Stimulated activated CD4-positive, alpha-beta T cell treated with anti-CD3 and anti-CD28 coated beads, Interleukin-1b, Interleukin-23, amount 100 ng/mL, for 4 hours (primary cell): ENCODE measurements around the gene FNIP1.
"Not testable (repeated sequence)": the region's sequence is repeated elsewhere in the genome, so short reads cannot be mapped to it uniquely, and the experiment has no call there.

Source experiments
- DNase-seq, 2 donors: peaks; one replicate each; pipeline ENCODE4 v3.0.0-alpha.2; 2020; ENCODE audit warnings: low read depth in 2 of 2

FNIP1 gene

DNA sequence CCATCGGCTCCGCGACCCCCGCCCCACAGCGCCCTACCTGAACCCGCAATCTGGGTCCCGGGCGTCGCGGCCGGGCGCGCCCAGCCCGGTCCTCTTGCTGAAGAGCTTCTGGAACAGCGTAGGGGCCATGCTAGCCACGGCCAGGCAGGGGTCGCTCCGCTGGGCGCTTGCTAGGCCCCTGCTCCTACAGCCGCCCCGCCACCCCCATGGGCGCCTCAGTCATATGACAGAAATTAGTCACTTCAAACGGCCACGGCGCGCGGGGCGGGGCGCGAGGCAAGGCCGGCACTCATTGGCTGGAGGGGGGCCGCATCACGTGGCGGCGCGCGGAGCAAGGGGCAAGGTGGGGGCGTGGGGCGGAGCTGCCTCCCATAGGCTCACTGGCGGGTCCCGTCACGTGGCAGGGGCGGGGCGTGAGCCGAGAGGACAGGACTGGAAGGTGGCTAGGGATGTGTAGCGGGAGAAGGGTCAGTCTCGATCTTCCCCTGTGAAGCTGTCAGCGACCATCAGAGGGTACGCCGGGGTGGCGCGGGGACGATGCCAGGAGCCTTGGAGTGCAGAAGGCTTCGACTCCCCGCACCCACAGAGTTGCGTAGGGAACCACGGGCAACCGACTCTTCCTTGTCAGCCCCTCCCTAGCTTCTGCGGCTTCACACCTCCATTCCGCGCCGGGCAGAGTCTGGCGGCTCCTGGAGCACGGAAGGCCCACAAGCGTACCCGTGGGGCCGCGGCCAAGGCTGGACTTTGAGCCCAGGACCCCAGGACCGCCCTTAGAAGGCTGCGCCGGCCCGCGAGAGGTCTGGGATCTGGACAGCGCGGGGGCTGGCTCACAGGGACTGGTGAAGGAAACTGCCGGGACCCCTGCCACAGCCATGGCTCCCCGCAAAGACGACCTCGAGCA, at the start of gene FNIP1:
Gene FNIP1, minus strand, starts transcription at position 225 of the 901 bp plus-strand sequence. Its CDS starts 96 bp downstream, at position 129.
- peak; percentile 97 to 99 for DNase-seq

DNA sequence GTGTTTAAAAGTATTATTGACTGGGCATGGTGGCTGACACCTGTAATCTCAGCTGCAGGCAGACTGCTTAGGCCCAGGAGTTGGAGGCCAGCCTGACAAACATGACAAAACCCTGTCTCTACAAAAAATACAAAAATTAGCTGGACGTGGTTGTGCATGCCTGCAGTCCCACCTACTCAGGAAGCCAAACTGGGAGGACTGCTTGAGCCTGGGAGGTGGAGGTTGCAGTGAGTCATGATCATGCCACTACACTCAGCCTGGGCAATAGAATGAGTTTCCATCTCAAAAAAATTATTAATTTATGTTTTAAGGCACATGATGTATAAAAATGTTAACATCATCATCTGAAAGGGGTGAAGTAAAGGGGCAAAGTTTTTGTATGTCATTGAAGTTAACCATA, 49.7 kb upstream of the FNIP1 start:
- DNase-seq = no peak

DNA sequence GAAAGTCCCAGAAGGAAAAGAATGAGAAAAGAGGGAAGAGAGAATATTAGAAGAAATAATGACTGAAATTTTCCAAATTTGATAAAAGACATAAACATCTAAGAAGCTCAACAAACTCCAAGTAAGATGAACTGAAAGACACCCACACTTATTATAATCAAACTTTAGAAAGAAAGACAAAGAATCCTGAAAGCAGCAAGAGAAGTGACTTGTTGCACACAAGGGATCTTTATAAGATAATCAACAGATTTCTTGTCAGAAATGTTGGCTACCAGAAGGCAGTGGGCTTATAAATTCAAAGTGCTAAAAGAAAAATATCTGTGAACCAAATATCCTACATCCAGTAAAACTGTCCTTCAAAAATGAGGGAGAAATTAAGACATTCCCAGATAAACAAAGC, 49.0 kb upstream of the FNIP1 start:
- DNase-seq = no peak

DNA sequence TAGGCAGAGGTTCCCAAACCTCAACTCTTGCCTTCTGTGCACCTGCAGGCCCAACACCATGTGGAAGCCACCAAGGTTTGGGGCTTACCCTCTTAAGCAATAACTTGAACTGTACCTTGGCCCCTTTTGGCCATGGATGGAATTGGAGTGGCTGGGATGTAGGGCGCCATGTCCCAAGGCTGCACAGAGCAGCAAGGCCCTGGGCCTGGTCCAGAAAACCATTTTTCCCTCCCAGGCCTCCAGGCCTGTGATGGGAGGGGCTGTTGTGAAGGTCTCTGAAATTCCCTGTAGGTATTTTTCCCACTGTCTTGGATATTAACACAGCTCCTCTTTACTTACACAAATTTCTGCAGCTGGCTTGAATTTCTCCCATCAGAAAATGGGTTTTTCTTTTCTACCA, 46.2 kb upstream of the FNIP1 start:
- not testable (repeated sequence) for DNase-seq

DNA sequence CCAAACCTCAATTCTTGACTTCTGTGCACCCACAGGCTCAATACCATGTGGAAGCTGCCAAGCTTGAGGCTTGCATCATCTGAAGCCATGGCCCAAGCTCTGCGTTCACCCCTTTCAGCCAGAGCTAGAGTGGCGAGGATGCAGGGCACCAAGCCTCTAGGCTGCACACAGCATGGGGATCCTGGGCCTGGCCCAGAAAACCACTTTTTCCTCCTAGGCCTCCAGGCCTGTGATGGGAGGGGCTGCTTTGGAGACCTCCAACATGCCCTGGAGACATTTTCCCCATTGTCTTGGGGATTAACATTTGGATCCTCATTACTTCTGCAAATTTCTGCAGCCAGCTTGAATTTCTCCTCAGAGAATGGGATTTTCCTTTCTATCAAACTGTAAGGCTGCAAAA, 35.9 kb upstream of the FNIP1 start:
- not testable (repeated sequence) for DNase-seq

DNA sequence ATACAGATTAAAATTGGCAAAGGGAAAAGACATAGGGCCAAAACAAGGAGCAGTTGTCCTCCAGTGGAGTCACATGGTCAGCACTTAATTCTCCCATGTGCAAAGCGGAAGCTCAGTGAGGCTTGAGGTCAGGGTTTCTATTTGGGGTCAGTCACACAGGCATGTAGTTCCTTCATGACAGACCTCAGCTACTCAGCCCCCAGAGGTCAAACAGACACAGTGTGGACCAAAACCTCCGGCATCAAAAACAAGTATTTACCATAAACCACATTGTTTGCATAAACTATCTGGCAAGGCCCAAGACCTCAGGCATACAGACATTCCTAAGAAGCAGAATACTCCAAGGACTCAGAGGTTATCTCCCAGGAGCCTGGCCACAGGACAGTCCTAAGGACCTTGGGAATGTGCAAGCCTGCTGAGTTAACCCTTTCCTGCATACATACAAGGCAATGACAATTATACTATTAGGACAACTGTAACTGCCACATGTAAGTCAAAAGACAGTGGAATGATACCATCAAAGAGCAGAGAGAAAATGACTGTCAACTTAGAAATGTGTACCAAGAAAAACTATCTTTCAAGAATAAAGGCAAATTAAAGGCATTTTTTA, 28.7 kb upstream of the FNIP1 start:
- no peak for DNase-seq

DNA sequence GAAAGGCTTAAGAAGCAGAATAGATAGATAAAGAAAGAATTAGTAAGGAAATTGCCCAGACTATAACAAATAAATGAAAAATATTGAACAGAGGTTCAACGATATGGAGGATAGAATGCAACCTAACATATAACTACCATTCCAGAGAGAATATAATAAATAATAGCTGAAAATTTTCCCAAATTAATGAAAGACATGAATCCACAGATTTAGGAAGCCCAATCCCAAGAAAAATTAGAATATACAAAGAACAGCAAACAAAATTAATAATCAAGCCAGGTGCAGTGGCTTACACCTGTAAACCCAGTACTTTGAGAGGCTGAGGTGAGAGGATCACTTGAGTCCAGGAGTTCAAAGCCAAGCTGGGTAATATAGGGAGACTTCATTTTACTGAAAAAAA, 27.8 kb upstream of the FNIP1 start:
- DNase-seq = no peak

DNA sequence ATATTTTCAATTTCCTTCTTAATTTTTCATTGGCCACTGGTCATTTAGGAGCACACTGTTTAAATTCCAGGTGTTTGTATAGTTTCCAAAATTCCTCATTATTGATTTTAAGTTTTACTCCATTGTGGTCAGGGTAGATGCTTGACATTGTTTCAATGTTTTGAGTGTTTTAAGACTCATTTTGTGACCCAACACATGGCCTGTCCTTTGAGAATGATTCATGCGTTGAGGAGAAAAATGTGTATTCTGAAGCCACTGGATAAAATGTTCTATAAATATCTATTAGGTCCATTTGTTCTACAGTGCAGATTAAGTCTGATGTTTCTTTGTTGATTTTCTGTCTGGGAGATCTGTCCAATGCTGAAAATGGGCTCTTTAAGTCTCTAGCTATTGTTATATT, 24.4 kb upstream of the FNIP1 start:
- no peak for DNase-seq

DNA sequence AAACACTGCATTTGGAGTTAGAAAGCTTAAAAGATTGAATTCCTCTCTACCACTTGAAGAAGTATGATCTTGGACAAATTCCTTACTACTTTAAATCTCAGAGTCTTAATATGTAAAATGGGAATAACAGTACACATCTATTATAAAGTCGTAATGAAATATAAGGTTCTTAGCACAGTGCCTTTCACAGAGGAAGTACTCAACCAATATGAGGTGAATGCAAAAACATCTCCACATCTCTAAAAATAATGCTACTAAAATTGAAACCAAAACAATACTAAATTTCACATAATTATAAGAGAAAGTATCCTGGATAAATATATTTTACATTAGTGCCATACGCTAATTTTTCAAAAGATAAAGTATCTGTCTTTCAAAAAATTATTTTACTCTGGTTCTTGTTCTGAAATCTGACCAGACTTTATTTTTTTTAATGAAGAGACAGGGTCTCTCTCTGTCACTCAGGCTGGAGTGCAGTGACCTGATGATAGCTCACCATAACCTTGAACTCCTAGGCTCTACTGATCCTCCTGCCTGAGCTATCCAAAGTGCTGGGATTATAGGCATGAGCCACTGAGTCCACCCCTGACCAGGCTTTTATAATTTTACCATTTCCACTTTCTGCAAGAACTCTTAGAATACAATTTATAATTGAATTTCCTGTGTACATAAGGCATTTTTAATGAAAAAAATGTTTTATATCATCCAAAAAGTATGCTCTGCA, 21.3 kb upstream of the FNIP1 start:
- DNase-seq = no peak

DNA sequence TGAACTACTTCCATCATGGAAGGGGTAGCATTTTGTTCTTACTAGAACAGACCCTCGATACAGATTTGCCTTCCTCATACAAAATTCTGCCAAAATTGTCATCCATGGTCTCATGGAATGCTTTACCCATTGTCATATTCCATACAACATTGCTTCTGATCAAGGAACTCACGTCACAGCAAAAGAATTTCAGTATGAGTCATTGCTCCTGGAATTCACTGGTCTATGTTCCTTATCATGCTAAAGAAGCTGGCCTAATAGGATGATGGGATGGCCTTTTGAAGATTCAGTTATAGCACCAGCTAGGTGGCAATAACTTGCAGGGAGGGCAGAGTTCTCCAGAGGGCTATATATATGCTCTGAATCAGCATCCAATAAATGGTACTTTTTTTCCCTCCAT, 18.2 kb upstream of the FNIP1 start:
- no peak for DNase-seq

DNA sequence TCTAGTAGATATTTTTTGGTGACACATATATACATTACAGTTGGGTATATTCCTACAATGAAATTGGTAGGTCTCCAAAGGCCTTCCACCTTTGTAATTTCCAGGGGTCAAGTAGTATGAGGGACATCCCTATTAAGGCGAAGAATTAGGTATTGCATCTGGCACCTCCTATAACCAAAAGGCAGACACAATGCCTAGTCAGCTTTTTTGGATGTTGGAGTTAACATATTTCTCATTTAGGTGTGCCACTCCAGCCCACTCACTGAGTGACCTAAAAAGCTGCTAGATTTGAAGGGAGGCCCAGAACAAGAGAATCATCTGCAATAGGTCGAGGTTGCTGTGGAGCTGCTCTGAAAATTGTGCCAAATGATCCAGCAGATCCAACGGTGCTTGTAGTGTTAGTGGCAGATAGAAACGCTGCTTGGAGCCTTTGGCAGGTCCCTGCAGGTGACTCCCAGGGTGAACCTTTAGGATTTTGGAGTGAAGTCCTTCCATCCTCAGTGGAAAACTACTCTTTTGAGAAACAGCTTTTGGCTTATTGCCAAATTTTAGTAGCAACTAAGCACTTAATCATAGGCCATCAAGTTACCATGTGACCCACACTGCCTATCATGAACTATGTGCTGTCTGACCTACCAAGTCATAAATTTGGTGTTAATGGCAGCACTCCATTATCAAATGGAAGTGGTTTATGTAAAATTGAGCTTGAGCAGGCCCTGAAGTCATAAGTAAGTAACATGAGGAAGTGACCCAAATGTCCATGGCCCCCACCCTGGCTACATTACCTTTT, 15.7 kb upstream of the FNIP1 start:
- no peak for DNase-seq

DNA sequence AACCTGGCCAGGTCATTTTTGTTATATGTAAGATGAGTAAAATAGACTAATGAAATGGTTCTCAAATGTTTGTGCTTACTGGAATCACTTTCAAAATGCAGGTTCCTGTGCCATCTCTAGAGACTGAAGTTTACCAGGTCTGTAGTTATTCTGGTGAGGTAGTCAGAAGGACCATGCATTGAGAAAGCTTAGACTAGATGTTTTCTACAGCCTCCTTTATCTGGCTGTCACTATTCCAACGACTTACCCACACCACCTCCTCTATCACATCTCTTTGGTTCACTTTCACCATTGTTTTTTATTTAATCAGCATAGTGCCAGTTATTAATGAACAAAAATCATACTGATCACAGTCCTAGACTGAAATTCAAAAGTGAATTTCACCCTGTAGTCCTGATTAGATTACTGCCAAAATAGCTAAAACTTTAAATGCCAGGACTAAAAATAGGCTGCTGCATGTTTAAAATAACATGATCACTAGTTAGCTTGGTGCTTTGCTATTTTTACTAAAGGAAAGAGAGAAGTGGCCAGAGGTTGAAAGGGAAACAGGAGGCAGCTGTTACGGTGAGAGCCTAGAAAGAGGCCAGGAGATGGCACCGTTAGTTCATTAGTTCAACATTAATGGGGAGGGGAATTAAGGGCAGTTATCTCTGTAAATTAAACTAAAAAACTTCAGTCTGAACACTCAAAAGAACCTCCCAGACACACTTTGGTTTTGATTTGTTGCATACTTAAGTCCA, 13.9 kb upstream of the FNIP1 start:
- DNase-seq = no peak

DNA sequence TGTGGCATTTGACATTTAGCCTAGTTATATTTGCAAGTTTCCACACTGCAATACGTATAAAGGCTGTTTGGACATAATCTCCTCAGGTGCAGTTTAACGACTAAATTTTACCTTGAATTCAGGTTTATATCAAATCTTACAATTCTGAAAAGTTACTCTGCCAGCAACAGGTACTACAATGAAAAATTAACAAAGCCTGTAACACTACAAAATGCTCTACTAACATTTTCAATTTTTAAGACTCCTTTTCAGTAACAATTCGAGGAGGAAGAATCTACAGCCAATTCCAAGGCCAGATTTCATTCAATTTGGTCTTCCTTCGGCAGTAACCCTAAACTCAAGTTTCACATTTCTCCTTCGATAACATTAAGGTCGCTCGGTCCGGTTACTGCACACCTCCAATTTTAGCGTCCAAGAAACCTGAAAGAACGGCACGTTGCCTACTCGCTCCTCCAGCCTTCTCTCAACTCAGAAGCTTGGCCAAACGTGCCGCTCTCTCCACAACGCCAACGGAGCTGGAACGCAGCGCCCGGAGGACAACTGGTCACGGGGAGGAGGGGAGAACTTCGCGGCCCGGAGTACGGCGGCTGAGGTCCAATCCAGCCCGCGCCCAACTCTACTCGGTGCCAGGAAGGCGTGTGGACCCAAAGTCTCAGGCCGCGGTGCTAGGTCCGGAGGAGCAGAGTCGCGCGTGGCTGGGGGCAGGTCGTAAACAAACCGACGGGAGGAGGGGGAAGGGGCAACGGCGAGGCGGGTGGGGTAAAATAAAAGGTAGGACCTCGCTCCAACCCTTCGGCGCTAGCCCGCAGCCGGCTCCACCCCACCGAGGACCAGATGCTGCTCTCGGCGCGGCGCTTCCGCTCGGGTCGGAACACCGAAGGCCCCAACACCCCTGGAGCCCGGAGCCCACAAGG, 681 bp downstream of the FNIP1 start:
- peak in 1 of 2 donors; percentile 17 for DNase-seq

DNA sequence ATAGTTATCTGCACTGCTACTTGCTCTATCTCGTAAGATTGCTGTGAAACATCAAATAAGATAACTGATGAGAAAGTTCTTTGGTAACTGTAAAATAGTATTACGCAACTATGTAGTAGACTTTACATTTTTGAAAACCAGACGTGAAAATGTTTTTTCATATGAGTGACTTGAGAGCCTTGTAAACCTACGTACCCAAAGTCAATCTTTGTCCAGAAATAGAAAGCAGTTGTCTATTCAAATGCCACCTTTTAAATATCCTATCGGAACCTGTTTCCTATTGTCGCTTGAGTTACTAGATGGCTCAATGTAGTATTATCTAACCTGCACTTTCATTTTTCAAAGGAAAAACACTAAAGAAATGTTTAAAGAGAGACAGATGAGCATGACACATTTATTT, 1.6 kb downstream of the FNIP1 start:
- DNase-seq = no peak

DNA sequence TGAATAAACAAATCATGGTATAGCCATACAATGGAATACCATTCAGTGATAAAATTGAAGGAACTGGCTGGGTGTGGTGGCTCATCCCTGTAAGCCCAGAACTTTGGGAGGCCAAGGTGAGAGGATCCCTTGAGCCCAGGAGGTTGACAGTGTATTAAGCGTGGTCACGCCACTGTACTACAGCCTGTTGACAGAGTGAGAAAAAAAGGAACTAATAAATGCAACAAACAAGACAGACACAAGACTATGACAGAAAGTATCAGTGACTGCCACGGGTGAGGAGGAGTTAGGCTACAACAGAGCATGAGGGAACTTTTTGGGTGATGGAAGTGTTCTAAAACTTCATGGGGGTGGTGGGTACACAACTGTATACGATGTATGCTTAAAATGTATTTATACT, 2.2 kb downstream of the FNIP1 start:
- no peak for DNase-seq

DNA sequence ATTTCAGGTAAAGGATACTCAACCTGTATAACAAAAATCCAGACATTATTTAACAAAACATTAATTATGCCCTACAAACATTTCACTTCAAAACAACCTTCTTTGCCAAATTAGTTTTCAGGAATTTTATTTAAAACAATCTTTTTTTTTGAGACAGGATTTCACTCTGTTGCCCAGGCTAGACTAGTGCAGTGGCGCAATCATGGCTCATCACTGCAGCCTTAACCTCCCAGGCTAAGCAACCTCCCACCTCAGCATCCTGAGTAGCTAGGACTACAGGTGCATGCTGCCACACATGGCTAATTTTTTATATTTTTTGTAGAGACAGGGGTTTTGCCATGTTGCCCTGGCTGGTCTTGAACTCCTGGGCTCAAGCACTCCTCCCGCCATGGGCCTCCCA, 3.9 kb downstream of the FNIP1 start:
- DNase-seq = no peak

DNA sequence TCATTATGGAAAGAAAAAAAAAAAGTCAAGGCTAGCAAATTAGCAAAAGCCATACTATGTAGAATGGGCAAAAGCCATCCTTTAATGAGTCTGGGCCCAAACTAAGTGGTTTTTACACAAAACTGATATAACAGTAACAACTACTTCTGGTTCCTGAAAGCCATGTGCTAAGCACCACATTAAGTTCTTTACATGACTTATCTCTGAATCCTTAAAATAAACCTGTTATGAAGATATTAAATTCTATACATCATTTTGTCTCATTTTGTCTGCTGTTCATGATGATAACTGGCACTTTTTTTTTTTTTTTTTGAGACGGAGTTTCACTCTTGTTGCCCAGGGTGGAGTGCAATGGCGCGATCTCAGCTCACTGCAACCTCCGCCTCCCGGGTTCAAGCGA, 5.0 kb downstream of the FNIP1 start:
- DNase-seq = no peak

DNA sequence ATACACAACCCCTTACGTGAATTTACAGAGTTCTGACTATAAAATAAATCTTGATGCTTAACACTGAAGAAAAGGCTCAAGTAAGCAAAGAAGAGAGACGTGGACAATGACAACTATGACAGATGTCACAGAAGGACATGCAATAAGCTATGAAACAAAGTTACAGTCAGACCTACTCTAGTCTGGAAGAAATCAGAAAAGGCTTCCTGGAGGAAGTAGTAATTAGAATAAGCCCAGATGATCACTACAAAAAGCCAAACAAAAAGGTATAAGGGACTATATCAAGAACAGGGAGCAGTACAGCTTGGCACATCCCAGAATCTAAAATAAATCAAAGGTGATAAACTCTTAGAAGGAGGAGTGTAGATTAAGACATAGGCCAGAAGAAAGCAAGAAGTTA, 6.3 kb downstream of the FNIP1 start:
- DNase-seq = no peak

DNA sequence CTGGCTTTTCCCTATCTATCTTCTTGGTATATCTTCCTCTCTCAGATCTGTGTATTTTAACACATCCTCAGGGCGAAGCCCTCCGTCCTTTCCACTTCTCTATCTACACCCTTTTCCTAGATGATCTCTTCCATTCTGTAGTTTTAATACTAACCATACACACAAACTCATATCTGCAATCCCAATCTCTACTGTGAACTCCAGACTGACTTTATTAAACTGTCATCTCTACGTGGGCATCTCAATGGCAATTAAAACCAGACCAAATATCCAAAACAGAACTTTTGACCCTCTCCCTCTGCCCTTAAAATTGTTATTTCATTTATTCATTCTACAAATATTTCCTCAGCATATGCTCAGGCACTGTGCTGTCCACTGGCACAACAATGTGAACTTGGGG, 7.1 kb downstream of the FNIP1 start:
- DNase-seq = no peak

DNA sequence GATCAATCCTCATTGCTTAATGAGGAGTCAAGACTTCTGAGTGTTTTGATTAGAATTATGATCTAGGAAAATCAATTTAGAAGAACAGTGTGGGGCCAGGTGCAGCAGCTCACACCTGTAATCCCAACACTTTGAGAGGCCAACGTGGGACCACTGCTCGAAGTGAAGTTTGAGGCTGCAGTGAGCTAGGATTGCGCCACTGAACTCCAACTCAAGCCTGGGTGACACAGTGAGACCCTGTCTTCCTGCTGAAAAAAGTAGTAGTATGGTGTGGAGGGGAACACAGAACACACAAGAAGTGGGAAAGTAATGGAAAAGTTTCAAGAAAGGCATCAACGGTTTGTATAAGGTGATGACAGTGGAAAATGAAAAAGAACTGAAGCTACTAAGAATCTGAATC, 9.1 kb downstream of the FNIP1 start:
- DNase-seq = no peak
